ENCODE data around the gene MPO.

MPO gene

DNA sequence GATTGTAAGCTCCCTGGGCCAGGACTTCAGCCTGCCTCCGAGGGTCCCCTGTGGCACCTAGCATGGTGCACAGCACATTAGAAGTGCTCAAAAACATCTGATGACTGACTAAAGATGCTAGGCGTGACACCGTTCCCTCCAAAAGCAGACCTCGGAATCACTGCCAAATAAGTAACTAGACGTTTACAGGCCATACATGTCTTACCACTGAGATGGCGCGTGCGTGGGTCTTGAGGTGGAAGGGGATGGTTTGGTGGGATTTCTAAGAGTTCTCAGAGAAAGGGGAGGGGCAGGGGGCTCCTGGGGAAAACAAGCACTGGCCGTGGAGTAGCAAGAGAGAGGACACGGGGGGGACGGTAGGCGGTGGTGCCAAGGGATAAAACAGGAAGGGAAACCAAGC, 12.4 kb downstream of the MPO start:
- no peak for TF ChIP-seq CTCF (IDR thresholded peaks at IDR 0.05)
- Histone ChIP-seq H3K4me1 (no peaks in the 10 kb centered on the region), H2AFZ (no peak overlapping the region), H3K27ac (no peak overlapping the region), H3K79me2 (no peaks in the 10 kb centered on the region), H3K4me2 (ENCODE audit: low read length) (no peak overlapping the region), H3K9ac (no peak overlapping the region), H3K36me3 (ENCODE audit: control insufficient read depth, insufficient read depth, low read length) (no peaks in the 10 kb centered on the region), H3K9me3 (ENCODE audit: control insufficient read depth, low read length) (no peaks in the 10 kb centered on the region), H3K4me3 (ENCODE audit: low read depth, low read length) (no peak overlapping the region), H3K27me3 (ENCODE audit: control insufficient read depth, insufficient read depth, low read length) (no peaks in the 10 kb centered on the region)

DNA sequence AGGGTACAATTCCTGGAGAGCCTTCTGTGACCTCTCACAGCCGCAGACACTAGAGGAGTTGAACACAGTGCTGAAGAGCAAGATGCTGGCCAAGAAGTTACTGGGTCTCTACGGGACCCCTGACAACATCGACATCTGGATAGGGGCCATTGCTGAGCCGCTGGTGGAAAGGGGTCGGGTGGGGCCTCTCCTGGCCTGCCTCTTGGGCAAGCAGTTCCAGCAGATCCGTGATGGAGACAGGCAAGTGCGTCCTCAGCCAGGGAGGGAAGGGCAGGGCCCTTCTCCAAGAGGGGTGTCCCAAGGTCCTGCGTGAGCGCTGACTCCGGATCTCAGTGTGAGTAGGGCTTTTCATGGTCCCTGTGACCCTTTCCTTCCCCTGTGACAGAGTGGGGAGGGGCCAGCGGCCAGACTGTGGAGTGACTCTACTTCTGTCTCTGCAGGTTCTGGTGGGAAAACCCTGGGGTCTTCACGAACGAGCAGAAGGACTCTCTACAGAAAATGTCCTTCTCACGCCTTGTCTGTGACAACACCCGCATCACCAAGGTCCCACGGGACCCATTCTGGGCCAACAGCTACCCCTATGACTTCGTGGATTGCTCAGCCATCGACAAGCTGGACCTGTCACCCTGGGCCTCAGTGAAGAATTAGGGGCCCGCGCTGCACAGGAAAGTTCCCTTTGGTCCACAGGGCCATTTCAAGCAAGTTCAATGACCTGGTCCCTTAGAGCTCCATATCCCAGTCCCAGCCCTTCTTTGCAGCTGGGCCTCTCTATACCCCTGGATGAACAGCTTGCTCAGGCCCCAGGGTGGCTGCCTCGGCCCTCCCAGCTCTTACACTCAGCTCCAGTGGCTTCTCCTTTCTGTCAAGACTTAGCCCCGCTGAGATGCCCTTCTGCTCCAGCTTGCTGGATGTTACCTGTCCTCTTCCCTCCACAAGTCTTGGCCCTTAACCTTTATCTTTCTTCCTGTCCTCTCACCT, 13.1 kb downstream of the MPO start:
- Histone ChIP-seq H3K27ac (no peak overlapping the region), H3K4me1 (no peaks in the 10 kb centered on the region), H3K9ac (no peak overlapping the region), H3K4me2 (ENCODE audit: low read length) (no peak overlapping the region), H3K9me3 (ENCODE audit: control insufficient read depth, low read length) (no peaks in the 10 kb centered on the region), H3K36me3 (ENCODE audit: control insufficient read depth, insufficient read depth, low read length) (no peaks in the 10 kb centered on the region), H3K4me3 (ENCODE audit: low read depth, low read length) (no peak overlapping the region), H3K27me3 (ENCODE audit: control insufficient read depth, insufficient read depth, low read length) (no peaks in the 10 kb centered on the region), H2AFZ (no peak overlapping the region), H3K79me2 (no peaks in the 10 kb centered on the region)
- TF ChIP-seq CTCF (IDR thresholded peaks at IDR 0.05), result no peak

- Histone ChIP-seq H2AFZ (no peak overlapping the region), H3K79me2 (no peaks in the 10 kb centered on the region), H3K4me3 (ENCODE audit: low read depth, low read length) (no peak overlapping the region), H3K4me2 (ENCODE audit: low read length) (no peak overlapping the region), H3K9me3 (ENCODE audit: control insufficient read depth, low read length) (no peaks in the 10 kb centered on the region), H3K27ac (no peak overlapping the region), H3K4me1 (no peaks in the 10 kb centered on the region), H3K9ac (no peak overlapping the region), H3K27me3 (ENCODE audit: control insufficient read depth, insufficient read depth, low read length) (no peaks in the 10 kb centered on the region), H3K36me3 (ENCODE audit: control insufficient read depth, insufficient read depth, low read length) (no peaks in the 10 kb centered on the region)
- TF ChIP-seq CTCF (IDR thresholded peaks at IDR 0.05), result no peak
Observed at GRCh38 chr17:58265902-58266875, 14.5 kb downstream of the MPO start.

GRCh38 chr17:58265271-58265670, 15.5 kb downstream of the MPO start:
- Histone ChIP-seq H3K27me3 (ENCODE audit: control insufficient read depth, insufficient read depth, low read length) (no peaks in the 10 kb centered on the region), H3K4me1 (no peaks in the 10 kb centered on the region)
- no peak for TF ChIP-seq CTCF (IDR thresholded peaks at IDR 0.05)

More at GRCh38 chr17:58265271-58265670, 15.5 kb downstream of the MPO start:
- Histone ChIP-seq H3K27ac (no peak overlapping the region), H3K79me2 (no peaks in the 10 kb centered on the region), H3K36me3 (ENCODE audit: control insufficient read depth, insufficient read depth, low read length) (no peaks in the 10 kb centered on the region), H3K9me3 (ENCODE audit: control insufficient read depth, low read length) (no peaks in the 10 kb centered on the region), H3K4me3 (ENCODE audit: low read depth, low read length) (no peak overlapping the region), H3K4me2 (ENCODE audit: low read length) (no peak overlapping the region), H3K9ac (no peak overlapping the region), H2AFZ (no peak overlapping the region)
